HG03108 (cell line): ENCODE measurements around the gene DEPDC5.
"Not testable (repeated sequence)": the region's sequence is repeated elsewhere in the genome, so short reads cannot be mapped to it uniquely, and the experiment has no call there.

Experiments used
- ATAC-seq: cut with Tn5 transposase; IDR thresholded peaks from one replicate; pipeline ENCODE4 v1.9.1; 2021; ENCODE audit warnings: moderate library complexity; ENCODE audit not compliant: unreplicated experiment

Gene DEPDC5

DNA sequence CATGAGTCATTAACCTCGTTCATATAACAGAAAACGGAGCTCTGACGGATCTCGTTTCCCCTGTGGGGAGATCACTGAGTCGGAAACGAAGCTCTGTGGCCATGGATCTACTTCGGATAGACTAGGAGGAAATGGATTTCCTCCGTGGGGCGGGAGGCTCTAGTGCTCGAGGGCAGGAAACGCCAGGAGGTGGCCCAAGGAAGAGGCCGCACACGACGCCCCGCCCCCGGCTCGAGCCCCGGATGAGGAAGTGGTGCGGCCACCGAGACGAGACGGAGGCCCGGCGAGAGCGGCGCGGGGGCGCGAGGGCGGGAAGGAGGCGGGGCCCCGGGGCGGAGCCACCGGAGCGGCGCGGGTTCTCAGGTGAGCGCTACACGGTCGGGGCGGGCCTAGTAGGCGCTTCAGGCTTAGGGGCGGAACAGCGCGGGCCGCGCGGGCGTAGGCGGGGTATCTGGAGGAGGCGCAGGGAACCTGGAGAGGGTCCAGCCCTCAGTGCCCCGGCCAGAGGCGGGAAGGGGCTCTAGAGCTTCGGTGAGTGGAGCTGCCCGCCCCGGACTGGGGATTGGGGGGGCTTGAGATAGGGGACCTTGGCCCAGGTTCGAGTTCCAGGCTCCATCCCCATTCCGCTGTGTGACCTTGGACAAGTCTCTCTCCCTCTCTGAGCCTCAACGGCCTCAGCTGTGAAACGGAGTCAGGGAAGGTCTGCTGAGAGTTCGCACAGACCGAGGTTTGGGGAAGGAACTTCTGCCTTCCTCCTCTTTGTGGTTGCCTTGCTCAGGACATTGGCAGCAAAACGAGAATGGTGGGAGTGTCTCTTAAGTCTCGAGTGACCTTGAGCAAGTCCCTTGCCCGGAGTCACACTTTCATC lies at the start of gene DEPDC5:
Gene DEPDC5, plus strand, starts transcription at position 386 of the 868 bp plus-strand sequence. CDS start 903 bp downstream, outside the sequence.
- peak; percentile 54 for ATAC-seq

DNA sequence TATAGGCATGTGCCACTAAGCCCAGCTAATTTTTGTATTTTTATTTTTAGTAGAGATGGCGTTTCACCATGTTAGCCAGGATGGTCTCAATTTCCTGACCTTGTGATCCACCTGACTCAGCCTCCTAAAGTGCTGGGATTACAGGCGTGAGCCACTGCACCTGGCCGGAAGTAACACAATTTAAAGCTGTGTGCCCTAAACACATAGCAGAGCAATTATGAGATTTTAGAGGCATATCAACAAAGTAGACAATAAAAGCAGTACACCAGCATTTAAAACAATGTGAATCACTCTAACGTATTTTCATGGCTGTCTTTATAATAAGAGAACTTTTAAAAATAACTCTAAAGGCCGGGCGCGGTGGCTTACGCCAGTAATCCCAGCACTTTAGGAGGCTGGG lies 46.3 kb upstream of the DEPDC5 start:
- ATAC-seq = no peak

DNA sequence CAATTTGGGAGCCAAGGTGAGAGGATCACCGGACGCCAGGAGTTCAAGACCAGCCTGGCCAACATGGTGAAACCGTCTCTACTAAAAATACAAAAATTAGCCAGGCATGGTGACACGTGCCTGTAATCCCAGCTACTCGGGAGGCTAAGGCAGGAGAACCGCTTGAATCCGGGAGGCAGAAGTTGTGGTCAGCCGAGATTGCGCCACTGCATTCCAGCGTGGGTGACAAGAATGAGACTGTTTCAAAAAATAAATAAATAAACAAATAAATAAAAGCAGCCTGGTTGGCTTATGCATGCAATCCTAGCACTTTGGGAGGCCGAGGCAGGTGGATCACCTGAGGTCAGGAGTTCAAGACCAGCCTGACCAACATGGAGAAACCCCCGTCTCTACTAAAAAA lies 42.6 kb upstream of the DEPDC5 start:
- ATAC-seq = not testable (repeated sequence)

DNA sequence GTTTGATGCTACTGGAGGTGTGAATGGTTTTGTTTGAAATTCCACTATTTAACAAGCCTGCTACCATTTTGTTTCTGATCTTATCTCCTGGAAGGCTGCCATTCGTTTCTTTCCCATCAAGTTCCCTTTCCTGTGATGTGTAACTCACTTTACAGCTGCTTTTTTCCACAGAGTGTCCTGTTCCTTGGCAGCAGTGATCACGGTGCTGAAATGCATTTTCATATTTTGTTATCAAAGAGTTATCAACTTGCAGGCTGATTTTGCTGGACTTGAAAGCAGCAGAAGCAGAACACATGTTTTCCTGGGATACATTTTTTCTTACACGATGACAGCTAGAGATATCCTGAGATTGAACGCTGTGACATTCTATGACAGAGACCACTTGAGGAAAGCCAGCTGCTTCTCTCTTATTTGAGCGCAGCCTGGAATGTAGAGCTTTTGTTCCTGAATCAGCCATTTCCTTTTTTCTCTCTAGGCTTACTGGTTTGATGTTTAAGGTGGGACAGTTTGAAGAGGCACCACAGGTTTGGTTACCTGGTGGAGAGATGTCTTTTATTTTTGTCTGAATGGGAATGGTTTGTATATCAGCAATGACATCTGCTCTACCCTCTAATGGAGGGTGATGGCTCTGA lies 38.6 kb upstream of the DEPDC5 start:
- ATAC-seq = no peak

DNA sequence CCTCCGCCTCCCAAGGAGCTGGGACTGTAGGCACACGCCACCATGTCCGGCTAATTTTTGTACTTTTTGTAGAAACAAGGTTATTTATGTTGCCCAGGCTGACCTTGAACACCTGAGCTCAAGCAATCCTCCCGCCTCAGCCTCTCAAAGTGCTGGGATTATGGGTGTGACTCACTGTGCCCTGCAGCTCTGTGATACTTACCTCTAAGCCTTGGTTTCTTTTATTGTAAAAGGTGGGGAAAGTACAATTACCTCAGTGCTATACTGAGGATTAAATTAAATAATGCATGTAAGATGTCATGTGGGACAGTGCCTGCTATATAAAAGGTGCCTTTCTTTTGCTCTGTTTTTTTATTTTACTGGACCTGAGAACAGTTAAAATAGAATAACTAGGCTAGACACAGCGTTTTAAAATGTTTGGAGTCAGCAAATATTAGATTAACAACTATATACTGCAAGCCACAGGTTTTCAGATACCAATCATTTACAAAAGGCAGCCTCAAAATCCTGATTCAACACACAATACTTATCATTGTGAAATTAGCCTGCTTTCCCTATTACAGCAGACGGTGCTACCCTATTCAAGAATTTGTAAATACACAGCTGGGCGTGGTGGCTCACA lies 33.9 kb upstream of the DEPDC5 start:
- ATAC-seq = no peak

DNA sequence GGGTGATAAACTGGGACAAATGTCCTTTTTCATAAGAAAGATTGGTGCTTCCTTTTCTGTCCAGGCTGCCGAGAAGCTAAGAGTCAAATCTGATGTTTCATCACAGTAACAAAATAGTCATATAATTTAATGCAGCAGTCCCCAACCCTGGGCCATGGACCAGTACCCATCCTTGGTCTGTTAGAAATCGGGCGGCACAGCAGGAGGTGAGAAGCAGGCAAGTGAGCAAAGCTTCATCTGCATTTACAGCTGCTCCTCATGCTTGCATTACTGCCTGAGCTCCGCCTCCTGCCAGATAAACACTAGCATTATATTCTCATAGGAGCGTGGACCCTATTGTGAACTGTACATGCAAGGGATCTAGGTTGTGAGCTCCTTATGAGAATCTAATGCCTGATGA lies 30.1 kb upstream of the DEPDC5 start:
- no peak for ATAC-seq

DNA sequence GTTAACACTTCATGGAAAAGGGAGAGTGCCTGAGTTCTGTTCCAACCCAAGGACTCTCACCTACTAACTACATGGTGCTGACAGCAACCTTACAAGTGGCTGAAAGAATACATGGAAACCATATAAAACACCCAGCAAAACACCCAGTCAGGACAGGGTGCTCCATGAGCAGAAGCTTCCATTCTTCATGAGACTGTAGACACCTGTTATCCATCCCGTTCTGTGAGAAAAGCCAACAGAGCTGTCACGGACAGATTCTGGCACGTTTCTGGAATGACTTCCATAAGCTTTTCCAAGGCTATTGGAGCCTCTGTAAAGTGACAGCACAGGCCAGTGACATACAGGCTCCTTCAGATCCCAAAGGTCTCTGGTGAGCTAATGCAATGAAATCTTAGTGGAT lies 27.1 kb upstream of the DEPDC5 start:
- ATAC-seq = no peak

DNA sequence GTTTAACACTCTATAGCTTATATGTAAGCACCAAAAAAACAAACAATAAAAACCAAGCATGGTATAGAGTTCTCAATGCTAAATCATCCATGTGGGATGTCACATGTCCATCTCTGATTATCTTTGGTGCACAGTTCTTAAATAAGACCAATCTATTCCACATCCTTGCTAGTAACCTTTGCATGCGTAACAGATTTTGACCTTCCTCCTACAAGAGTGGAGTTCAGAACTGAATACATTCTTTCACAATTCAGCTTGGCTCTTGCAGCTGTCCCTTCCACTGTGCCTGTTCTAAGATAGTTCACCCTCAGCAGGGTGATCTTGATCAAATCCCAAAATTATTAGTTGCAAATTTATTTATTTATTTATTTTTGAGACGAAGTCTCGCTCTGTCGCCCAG lies 25.0 kb upstream of the DEPDC5 start:
- ATAC-seq = no peak

DNA sequence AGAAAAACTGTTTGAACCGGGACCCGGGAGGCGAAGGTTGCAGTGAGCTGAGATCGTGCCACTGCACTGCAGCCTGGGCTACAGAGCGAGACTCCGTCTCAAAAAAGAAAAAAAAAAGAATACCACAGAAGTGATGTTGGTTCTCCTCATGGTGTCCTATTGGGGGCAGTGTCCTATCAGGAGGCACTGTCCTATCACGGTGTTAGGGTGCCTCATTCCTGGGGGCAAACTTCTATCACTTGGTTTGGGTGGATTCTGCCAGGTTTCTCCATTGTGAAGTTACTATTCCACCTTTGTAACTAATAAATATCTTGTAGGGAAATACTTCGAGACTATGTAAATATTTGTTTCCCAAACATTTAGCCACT lies 23.5 kb upstream of the DEPDC5 start:
- no peak for ATAC-seq

DNA sequence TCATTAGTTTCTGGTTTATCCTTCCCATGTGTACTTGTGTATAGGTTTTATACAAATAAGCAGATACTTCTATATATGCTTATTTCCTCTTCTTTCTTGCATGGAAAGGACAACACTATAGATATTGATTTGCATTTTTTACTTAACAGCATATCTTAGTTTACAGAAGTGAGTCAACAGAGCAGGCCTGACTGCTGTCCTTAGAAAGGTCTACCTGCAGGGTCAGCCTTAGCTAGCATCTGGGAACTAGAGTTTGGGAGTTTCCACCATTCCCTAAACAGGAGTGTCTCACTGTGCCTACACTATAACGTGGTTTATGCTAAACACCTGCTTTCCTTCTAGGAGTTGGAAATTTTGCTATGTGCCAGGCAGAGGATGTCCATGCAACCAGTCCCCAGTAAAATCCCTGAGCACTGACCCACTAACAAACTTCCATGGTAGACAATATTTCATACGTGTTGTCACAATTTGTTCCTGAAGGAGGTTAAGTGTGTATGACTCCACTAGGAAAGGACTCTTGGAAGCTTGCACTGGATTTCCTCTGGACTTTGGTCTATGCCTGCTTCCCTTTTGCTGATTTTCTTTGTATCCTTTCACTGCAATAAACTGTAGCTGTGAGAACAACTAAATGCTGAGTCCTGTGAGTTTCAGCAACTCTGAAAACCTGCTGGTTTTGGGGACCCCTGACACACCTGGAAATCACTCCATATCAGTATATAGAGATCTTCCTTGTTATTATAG lies 21.6 kb upstream of the DEPDC5 start:
- no peak for ATAC-seq

DNA sequence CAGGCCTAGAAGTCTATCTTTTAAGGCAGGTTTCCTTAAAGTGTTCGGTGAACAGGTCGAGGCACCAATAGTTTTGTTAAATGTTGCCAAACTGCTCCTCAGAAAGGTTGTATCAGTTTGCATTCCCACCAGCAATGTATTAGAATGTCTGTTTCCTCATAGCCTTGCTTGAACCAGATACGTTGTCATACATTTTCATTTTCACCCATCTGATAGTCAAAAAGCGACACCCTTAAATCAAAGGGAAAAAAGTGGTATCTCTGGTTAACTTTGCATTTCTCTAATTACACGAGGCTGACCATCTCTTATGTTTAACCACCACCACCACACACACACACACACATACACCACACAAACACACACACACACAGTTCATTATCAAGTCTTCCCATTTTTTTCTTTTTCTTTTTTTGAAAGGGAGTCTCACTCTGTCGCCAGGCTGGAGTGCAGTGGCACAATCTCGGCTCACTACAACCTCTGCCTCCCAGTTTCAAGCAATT lies 20.2 kb upstream of the DEPDC5 start:
- ATAC-seq = no peak

DNA sequence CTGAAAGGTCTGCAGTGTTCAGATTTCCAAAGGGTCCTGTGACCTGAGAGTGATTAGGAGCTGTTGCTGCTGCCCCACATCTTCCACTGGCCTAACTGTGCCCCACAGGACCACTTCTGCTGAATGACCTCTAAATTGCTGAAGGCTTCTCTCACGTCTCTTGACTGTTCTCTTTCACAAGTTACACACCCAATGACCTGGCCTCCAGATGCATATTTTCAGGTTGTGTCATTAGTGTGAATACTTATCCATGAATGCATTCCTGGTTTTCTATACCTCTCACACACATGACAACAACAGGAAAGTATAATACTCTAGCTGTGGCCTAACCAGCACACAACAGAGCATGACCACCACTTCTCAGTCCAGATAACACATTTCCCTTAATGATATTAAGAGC lies 19.3 kb upstream of the DEPDC5 start:
- ATAC-seq = no peak

DNA sequence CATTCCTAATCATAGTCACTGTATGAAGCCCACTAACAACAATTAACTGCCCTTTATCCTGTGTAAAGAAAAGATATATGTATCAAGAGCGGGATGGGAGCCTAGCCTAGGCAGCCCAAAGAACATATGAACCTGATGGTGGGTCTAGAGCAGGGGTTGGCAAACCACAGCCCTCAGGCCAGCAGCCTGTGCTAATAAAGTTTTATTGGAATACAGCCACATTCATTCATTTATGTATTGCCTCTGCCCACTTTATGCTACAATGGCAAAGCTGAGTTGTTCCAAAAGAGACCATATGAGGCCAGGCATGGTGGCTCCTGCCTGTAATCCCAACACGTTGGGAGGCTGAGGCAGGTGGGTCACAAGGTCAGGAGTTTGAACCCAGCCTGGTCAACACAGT lies 17.4 kb upstream of the DEPDC5 start:
- no peak for ATAC-seq

DNA sequence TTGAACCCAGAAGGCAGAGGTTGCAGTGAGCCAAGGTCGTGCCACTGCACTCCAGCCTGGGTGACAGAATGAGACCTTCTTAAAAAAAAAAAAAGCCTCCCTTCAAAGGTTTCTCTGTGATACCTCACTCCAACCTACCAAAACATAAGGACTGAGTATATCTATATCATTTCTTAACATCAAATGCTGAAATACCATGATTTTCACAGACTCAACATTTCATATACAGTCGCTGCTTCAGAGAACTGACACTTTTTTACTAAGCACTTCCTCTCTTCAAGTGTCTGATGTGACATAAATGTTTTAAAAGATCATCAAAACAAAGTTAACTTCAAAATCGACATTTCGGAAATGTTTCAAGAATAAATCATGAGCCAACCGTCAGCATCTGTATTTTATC lies 15.9 kb upstream of the DEPDC5 start:
- no peak for ATAC-seq

DNA sequence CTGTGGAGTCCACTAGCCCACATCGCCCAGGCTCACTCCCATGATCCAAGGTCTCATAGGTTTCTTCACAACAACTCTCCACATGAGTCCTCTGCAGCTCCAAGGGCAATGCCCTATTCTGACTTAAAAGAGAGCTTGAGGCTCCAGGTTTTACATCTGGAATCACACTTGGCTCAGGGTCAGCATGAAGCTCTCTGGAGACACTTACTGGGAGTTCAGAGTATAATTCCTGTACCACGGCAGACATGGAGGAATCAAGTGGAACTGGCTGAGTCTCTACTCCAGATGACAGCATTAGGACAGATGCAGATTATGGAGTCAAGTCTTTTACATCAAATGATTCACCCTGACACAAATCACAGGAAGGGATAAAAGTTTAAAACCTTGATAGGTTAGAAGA lies 15.3 kb upstream of the DEPDC5 start:
- ATAC-seq = no peak

DNA sequence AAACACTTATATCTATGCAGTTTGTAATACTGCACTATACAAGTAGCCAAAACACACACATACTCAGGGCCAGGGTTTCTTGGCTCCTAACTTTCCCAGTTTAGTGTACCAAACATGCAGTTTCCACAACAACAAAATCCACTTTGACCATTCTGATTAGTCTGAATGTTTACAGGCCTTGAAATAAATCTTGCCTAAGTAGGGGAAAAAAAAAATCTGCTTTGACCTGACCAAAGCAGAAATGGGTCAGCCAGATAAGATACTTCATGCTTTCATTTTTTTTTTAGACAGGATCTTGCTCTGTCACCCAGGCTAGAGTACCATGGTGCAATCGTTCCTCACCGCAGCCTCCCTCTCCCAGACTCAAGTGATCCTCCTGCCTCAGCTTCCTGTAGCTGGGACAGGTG lies 14.0 kb upstream of the DEPDC5 start:
- ATAC-seq = no peak

DNA sequence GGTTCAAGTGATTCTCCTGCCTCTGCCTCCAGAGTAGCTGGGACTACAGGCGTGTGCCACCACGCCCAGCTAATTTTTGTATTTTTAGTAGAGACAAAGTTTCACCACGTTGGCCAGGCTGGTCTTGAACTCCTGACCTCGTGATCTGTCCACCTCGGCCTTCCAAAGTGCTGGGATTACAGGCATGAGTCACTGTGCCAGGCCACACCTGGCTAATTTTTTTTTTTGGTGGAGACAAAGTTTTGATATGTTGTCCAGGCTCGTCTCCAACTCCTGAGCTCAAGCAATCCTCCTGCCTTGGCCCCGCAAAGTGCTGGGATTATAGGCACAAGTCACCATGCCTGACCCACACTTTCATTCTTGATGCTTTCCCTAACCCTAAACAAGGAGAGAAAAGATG lies 13.5 kb upstream of the DEPDC5 start:
- not testable (repeated sequence) for ATAC-seq

DNA sequence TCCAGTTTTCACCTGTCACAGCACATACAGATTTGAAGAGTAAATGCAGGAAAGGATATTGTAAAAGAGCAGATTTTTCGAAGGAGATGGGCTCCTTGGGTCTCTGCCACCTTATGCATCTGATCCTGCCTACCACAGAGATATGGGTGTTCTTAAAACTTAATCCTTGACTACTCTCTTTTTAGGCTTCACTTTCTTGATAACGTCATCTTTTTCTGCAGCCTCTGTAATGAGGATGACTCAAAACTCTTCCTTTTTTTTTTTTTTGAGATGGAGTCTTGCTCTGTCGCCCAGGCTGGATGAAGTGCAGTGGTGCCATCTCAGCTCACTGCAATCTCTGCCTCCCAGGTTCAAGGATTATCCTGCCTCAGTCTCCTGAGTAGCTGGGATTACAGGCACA lies 11.7 kb upstream of the DEPDC5 start:
- ATAC-seq = no peak

DNA sequence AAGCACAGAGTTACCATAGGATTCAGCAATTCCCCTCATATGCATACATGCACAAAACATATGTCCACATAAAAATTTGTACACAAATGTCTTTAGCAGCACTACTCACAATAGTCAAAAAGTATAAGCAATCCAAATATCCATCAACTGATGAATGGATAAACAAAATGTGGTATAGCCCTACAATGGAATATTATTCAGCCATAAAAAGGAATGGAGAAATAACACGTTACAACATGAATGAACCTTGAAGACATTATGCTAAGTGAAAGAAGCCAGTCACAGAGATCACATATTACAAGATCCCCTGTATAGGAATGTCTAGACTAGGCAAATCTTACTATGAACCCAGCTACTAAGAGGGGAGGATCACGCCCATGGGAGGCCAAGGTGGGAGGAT lies 11.1 kb upstream of the DEPDC5 start:
- no peak for ATAC-seq

DNA sequence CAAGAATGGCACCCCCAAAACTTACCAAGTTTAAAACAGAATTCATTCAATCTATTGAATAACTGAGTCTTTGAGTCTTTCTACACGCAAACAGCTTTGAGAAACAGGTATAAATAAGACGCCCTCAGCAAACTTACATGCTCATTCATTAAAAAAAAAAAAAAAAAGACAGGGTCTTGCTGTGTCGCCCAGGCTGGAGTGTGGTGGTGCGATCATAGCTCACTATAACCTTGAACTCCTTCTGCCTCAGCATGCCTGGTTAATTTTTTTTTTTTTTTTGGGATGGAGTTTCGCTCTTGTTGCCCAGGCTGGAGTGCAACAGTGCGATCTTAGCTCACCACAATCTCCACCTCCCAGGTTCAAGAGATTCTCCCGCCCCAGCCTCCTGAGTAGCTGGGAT lies 9.9 kb upstream of the DEPDC5 start:
- ATAC-seq = no peak

DNA sequence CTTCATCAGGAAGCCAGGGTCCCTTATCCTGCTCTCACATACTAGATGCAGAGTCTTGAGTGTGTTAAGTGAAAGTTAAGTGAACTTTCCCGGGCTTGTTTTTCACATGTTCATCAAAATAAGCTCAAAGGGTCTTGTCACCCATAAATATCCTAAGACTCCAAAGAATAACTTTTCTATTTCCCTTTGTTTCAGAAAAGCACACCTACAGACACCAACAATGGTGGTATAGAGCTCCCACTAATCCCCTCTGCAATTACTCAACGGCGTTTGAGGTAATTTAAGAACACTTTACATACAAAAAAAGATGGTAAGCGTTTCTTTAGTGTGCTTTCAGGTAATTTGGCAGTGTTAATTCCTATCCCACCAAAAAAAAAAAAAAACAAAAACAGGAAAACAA lies 6.4 kb upstream of the DEPDC5 start:
- ATAC-seq = no peak
